ENCODE measurements around the gene ITIH5.

ITIH5 gene

GRCh38 chr10:7534480-7534852 lies 132.3 kb downstream of the ITIH5 start:
- no peaks in the 10 kb centered on the region for H3K79me2 ChIP-seq (ENCODE audit: insufficient read depth, low read depth)
- no peak for TF ChIP-seq CTCF (conservative IDR thresholded peaks at IDR 0.05; ENCODE audit: low read depth, low read length)
- H3K4me3 ChIP-seq (IDR thresholded peaks at IDR 0.05; ENCODE audit: insufficient read depth, low read depth, low read length): no peak overlapping the region
- no peaks in the 10 kb centered on the region for H3K36me3 ChIP-seq (ENCODE audit: insufficient read depth)
- no peak overlapping the region for H3K4me2 ChIP-seq
- no peak overlapping the region for H3K27ac ChIP-seq
- H4K20me1 ChIP-seq (ENCODE audit: insufficient read depth): no peaks in the 10 kb centered on the region
- no peaks in the 10 kb centered on the region for H3K27me3 ChIP-seq (ENCODE audit: insufficient read depth, low read depth)
- no peak overlapping the region for H3K9ac ChIP-seq
- no peak overlapping the region for H2AFZ ChIP-seq (ENCODE audit: low read depth)
- H3K4me1 ChIP-seq (ENCODE audit: low read depth, poor library complexity, severe bottlenecking): no peaks in the 10 kb centered on the region

GRCh38 chr10:7533657-7534479 lies 132.9 kb downstream of the ITIH5 start:
- no peak overlapping the region for H2AFZ ChIP-seq (ENCODE audit: low read depth)
- no peaks in the 10 kb centered on the region for H3K79me2 ChIP-seq (ENCODE audit: insufficient read depth, low read depth)

GRCh38 chr10:7532723-7533498 lies 133.9 kb downstream of the ITIH5 start:
- H3K4me3 ChIP-seq (IDR thresholded peaks at IDR 0.05; ENCODE audit: insufficient read depth, low read depth, low read length): no peak overlapping the region
- H3K4me2 ChIP-seq: no peak overlapping the region
- no peaks in the 10 kb centered on the region for H3K36me3 ChIP-seq (ENCODE audit: insufficient read depth)
- H2AFZ ChIP-seq (ENCODE audit: low read depth): no peak overlapping the region
- no peak overlapping the region for H3K9ac ChIP-seq
- no peaks in the 10 kb centered on the region for H4K20me1 ChIP-seq (ENCODE audit: insufficient read depth)
- H3K79me2 ChIP-seq (ENCODE audit: insufficient read depth, low read depth): no peaks in the 10 kb centered on the region
- TF ChIP-seq CTCF (conservative IDR thresholded peaks at IDR 0.05; ENCODE audit: low read depth, low read length): no peak
- H3K4me1 ChIP-seq (ENCODE audit: low read depth, poor library complexity, severe bottlenecking): no peaks in the 10 kb centered on the region
- H3K27ac ChIP-seq: no peak overlapping the region
- H3K27me3 ChIP-seq (ENCODE audit: insufficient read depth, low read depth): no peaks in the 10 kb centered on the region

More at GRCh38 chr10:7533657-7534479, 132.9 kb downstream of the ITIH5 start:
- Histone ChIP-seq H3K9ac (no peak overlapping the region), H3K27me3 (ENCODE audit: insufficient read depth, low read depth) (no peaks in the 10 kb centered on the region), H3K4me2 (no peak overlapping the region), H3K4me3 (IDR thresholded peaks at IDR 0.05; ENCODE audit: insufficient read depth, low read depth, low read length) (no peak overlapping the region), H4K20me1 (ENCODE audit: insufficient read depth) (no peaks in the 10 kb centered on the region), H3K27ac (no peak overlapping the region), H3K36me3 (ENCODE audit: insufficient read depth) (no peaks in the 10 kb centered on the region), H3K4me1 (ENCODE audit: low read depth, poor library complexity, severe bottlenecking) (no peaks in the 10 kb centered on the region)
- TF ChIP-seq CTCF (conservative IDR thresholded peaks at IDR 0.05; ENCODE audit: low read depth, low read length): no peak

- Histone ChIP-seq H4K20me1 (ENCODE audit: insufficient read depth) (no peaks in the 10 kb centered on the region), H3K4me2 (no peak overlapping the region), H3K27me3 (ENCODE audit: insufficient read depth, low read depth) (no peaks in the 10 kb centered on the region), H3K4me3 (IDR thresholded peaks at IDR 0.05; ENCODE audit: insufficient read depth, low read depth, low read length) (no peak overlapping the region), H3K4me1 (ENCODE audit: low read depth, poor library complexity, severe bottlenecking) (peaks cover 8% of the 10 kb centered on the region), H3K27ac (no peak overlapping the region), H3K9ac (no peak overlapping the region), H3K36me3 (ENCODE audit: insufficient read depth) (no peaks in the 10 kb centered on the region), H2AFZ (ENCODE audit: low read depth) (no peak overlapping the region), H3K79me2 (ENCODE audit: insufficient read depth, low read depth) (no peaks in the 10 kb centered on the region)
- no peak for TF ChIP-seq CTCF (conservative IDR thresholded peaks at IDR 0.05; ENCODE audit: low read depth, low read length)
Measured at GRCh38 chr10:7529638-7530037, 137.1 kb downstream of the ITIH5 start.

All from KMS-11 (cell line).